ENCODE results near the gene HS3ST2.

Gene HS3ST2

DNA sequence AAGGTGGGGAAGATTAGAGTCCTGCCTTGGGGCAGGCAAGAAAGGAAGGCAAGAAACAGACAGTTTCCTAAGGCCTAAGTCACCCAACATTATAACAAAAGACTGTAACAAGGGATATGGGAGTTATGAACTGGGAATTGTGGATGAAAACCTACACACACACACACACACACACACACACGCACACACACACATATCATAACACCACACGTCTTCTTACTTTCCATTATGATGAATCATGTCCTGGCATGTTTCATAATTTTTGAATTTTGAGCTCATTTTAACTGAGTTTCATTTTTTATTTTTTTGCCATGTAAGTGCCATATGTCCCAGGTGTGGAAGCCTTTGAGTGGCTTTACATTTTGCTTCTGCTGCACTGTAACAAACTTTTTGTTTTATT, 29.9 kb downstream of the HS3ST2 start:
- no peak for FAIRE-seq
- DNase-seq (ENCODE audit: insufficient read length, low spot score) = no peak
- TF ChIP-seq SPI1 (IDR thresholded peaks at IDR 0.05; ENCODE audit: low read depth, low read length) = no peak
- TF ChIP-seq POU2F2 (IDR thresholded peaks at IDR 0.05; ENCODE audit: low read depth, low read length) = no peak
- no peak for TF ChIP-seq TAF1 (IDR thresholded peaks at IDR 0.05; ENCODE audit: low read depth, low read length)
- TF ChIP-seq PAX5 (IDR thresholded peaks at IDR 0.05; ENCODE audit: insufficient read depth, low read length, severe bottlenecking) = no peak
- TF ChIP-seq POLR2A (IDR thresholded peaks at IDR 0.05; ENCODE audit: low read depth, low read length) = no peak
- no peak for TF ChIP-seq POLR2AphosphoS5 (IDR thresholded peaks at IDR 0.05; ENCODE audit: low read depth, low read length)

DNA sequence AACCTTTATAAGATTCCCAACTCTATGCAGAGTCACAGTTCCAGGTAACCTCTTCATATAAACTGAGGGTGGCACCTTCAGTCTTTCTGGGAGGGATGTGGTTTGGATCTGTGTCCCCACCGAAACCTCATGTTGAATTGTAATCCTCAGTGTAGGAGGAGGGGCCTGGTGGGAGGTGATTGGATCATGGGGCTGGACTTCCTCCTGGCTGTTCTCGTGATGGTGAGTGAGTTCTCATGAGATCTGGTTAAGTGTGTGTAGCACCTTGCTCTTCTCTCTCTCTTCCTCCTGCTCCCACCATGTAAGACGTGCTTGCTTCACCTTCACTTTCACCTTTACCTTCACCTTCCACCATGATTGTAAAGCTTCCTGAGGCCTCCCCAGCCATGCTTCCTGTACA, 30.5 kb downstream of the HS3ST2 start:
- FAIRE-seq (no peak), DNase-seq (ENCODE audit: insufficient read length, low spot score) (no peak)
- TF ChIP-seq POLR2A (IDR thresholded peaks at IDR 0.05; ENCODE audit: low read depth, low read length) = no peak
- no peak for TF ChIP-seq POLR2AphosphoS5 (IDR thresholded peaks at IDR 0.05; ENCODE audit: low read depth, low read length)
- no peak for TF ChIP-seq TAF1 (IDR thresholded peaks at IDR 0.05; ENCODE audit: low read depth, low read length)
- TF ChIP-seq POU2F2 (IDR thresholded peaks at IDR 0.05; ENCODE audit: low read depth, low read length) = no peak
- TF ChIP-seq PAX5 (IDR thresholded peaks at IDR 0.05; ENCODE audit: insufficient read depth, low read length, severe bottlenecking) = no peak
- TF ChIP-seq SPI1 (IDR thresholded peaks at IDR 0.05; ENCODE audit: low read depth, low read length) = no peak

DNA sequence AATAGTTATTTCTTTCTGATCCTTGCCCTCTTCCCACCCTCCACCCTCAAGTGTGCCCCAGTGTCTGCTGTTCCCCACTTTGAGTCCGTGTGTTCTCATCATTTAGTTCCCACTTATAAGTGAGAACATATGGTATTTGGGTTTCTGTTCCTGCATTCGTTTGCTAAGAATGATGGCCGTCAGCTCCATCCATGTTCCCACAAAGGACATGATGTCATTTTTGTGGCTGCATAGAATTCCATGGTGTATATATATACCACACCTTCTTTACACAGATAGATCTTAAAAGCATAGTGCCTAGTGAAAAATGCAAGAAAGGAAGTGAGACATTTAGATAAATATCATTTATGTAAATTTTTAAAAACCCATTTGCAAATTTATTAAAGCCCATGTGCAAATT, 33.1 kb downstream of the HS3ST2 start:
- no peak for TF ChIP-seq POU2F2 (IDR thresholded peaks at IDR 0.05; ENCODE audit: low read depth, low read length)
- TF ChIP-seq POLR2AphosphoS5 (IDR thresholded peaks at IDR 0.05; ENCODE audit: low read depth, low read length) = no peak
- no peak for TF ChIP-seq POLR2A (IDR thresholded peaks at IDR 0.05; ENCODE audit: low read depth, low read length)
- TF ChIP-seq SPI1 (IDR thresholded peaks at IDR 0.05; ENCODE audit: low read depth, low read length) = no peak
- no peak for TF ChIP-seq TAF1 (IDR thresholded peaks at IDR 0.05; ENCODE audit: low read depth, low read length)
- TF ChIP-seq PAX5 (IDR thresholded peaks at IDR 0.05; ENCODE audit: insufficient read depth, low read length, severe bottlenecking) = no peak
- FAIRE-seq (no peak), DNase-seq (ENCODE audit: insufficient read length, low spot score) (no peak)

DNA sequence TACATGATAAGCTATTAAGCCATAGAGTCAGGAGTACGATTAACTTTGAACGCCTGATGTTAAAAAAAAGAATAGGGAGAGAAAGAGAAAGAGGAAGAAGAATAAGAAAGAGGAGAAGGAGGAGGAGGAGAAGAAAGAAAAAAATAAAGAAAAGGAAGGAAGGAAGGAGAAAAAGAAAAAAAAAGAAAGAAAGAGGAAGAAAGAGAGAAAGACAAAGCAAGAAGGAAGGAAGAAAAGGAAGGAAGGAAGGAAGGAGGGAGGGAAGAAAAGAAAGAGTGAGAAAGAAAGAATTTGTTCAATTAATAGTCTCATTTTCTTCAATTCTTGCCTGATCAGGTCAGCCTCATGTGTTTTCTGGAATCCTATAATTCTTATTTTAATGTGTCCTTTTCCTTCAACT, 33.7 kb downstream of the HS3ST2 start:
- FAIRE-seq (no peak), DNase-seq (ENCODE audit: insufficient read length, low spot score) (no peak)
- no peak for TF ChIP-seq PAX5 (IDR thresholded peaks at IDR 0.05; ENCODE audit: insufficient read depth, low read length, severe bottlenecking)
- TF ChIP-seq TAF1 (IDR thresholded peaks at IDR 0.05; ENCODE audit: low read depth, low read length) = no peak
- no peak for TF ChIP-seq SPI1 (IDR thresholded peaks at IDR 0.05; ENCODE audit: low read depth, low read length)
- no peak for TF ChIP-seq POLR2A (IDR thresholded peaks at IDR 0.05; ENCODE audit: low read depth, low read length)
- no peak for TF ChIP-seq POU2F2 (IDR thresholded peaks at IDR 0.05; ENCODE audit: low read depth, low read length)
- TF ChIP-seq POLR2AphosphoS5 (IDR thresholded peaks at IDR 0.05; ENCODE audit: low read depth, low read length) = no peak

DNA sequence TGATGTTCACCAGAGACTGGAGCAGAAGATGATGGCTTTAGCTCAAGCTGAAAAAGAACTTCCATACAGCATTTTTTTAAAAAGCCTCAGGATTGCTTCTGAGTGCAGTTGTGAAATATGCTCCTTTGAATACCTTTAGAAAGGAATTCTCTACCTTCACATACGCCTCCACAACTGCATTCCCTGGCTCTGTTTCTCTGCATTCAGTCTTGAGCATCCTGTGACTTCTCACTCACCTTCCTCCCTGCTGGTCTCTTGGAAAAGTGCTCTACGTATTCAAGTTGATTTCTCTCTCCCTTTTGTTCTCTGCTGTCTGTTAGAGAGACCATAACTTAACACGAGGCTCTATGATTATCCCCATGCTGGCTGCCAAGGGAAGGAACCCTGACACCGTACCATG, 34.5 kb downstream of the HS3ST2 start:
- TF ChIP-seq POLR2AphosphoS5 (IDR thresholded peaks at IDR 0.05; ENCODE audit: low read depth, low read length) (no peak), POLR2A (IDR thresholded peaks at IDR 0.05; ENCODE audit: low read depth, low read length) (no peak), PAX5 (IDR thresholded peaks at IDR 0.05; ENCODE audit: insufficient read depth, low read length, severe bottlenecking) (no peak), TAF1 (IDR thresholded peaks at IDR 0.05; ENCODE audit: low read depth, low read length) (no peak), SPI1 (IDR thresholded peaks at IDR 0.05; ENCODE audit: low read depth, low read length) (no peak), POU2F2 (IDR thresholded peaks at IDR 0.05; ENCODE audit: low read depth, low read length) (no peak)
- FAIRE-seq (no peak), DNase-seq (ENCODE audit: insufficient read length, low spot score) (no peak)

DNA sequence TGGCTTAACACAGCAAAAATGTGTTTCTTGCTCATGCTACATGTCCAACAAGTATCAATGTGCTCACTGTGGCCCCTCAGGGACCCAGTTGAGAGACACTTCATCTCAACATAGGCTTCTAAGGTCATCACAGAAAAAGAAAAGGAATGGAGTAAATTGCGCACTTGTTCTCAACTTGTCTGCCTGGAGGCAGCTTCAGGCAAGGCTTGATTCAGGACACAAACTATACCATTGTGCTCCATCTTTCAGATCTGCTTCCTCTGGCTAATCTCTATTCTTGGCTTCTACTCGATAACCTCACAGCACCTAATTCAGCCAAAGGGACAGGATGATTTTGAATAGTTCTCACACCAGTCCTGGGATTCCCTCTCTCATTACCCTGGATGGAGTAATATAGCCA, 35.6 kb downstream of the HS3ST2 start:
- TF ChIP-seq TAF1 (IDR thresholded peaks at IDR 0.05; ENCODE audit: low read depth, low read length) = no peak
- no peak for TF ChIP-seq POLR2AphosphoS5 (IDR thresholded peaks at IDR 0.05; ENCODE audit: low read depth, low read length)
- no peak for TF ChIP-seq POU2F2 (IDR thresholded peaks at IDR 0.05; ENCODE audit: low read depth, low read length)
- TF ChIP-seq POLR2A (IDR thresholded peaks at IDR 0.05; ENCODE audit: low read depth, low read length) = no peak
- TF ChIP-seq SPI1 (IDR thresholded peaks at IDR 0.05; ENCODE audit: low read depth, low read length) = no peak
- no peak for TF ChIP-seq PAX5 (IDR thresholded peaks at IDR 0.05; ENCODE audit: insufficient read depth, low read length, severe bottlenecking)
- DNase-seq (ENCODE audit: insufficient read length, low spot score) (no peak), FAIRE-seq (no peak)

DNA sequence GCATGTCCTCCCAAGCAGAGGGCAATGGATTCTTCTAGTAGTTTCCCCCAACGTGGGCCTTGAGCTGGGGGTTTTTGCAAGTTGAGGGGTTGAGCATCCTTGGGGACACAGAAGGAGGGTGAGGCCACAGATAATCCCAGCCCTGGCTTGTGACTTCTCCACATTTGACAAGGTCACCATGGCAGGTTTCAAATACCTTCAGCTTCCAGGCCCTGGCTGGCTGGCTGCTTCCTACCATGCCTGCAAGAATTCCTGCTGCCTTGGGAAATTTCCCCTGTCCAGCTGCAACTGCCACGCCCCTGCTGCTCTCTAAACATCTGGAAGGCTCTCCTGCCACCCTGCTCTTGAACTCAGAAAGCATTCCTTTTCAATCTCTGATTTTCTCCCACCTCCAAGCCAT, 41.3 kb downstream of the HS3ST2 start:
- no peak for FAIRE-seq
- no peak for TF ChIP-seq PAX5 (IDR thresholded peaks at IDR 0.05; ENCODE audit: insufficient read depth, low read length, severe bottlenecking)
- TF ChIP-seq POLR2AphosphoS5 (IDR thresholded peaks at IDR 0.05; ENCODE audit: low read depth, low read length) = no peak
- no peak for TF ChIP-seq TAF1 (IDR thresholded peaks at IDR 0.05; ENCODE audit: low read depth, low read length)
- TF ChIP-seq SPI1 (IDR thresholded peaks at IDR 0.05; ENCODE audit: low read depth, low read length) = no peak
- TF ChIP-seq POU2F2 (IDR thresholded peaks at IDR 0.05; ENCODE audit: low read depth, low read length) = no peak
- TF ChIP-seq POLR2A (IDR thresholded peaks at IDR 0.05; ENCODE audit: low read depth, low read length) = no peak
- no peak for DNase-seq (ENCODE audit: insufficient read length, low spot score)

DNA sequence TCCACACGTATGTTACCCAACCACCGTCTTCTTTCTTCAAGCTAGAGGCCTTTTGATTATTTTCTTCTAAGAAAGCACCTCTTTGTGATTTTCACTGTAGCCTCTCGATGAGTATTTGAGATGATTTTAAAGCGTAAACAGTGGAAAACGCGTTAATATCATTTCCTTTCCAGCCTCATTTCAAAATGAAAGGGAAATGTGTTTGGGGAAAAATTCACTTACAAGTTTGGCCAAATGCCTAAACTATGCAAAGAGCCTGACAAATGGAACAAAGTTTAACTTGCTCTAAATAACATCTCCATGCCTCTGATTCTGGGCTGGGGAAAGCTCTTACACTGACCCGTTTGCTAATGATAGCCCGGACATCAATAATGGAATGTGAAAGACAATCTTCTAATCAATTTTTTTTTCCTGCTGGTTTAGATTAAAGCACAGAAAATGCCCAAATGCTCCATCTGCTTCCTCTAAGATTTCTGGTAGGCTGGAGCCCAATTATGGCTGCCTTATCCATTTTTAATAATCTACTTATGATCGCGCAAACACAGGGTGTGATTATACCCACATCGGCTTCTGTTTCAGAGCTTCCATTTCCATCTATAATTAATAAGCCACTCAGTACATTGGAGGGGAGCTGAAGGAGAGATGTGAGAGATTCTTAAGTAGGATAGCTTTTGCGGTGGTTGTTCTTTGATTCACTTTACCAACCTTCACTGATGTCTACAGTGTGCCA, 43.5 kb downstream of the HS3ST2 start:
- TF ChIP-seq TAF1 (IDR thresholded peaks at IDR 0.05; ENCODE audit: low read depth, low read length) (no peak), SPI1 (IDR thresholded peaks at IDR 0.05; ENCODE audit: low read depth, low read length) (no peak), POU2F2 (IDR thresholded peaks at IDR 0.05; ENCODE audit: low read depth, low read length) (no peak), PAX5 (IDR thresholded peaks at IDR 0.05; ENCODE audit: insufficient read depth, low read length, severe bottlenecking) (no peak), POLR2A (IDR thresholded peaks at IDR 0.05; ENCODE audit: low read depth, low read length) (no peak), POLR2AphosphoS5 (IDR thresholded peaks at IDR 0.05; ENCODE audit: low read depth, low read length) (no peak)
- no peak for FAIRE-seq
- DNase-seq (ENCODE audit: insufficient read length, low spot score) = no peak

DNA sequence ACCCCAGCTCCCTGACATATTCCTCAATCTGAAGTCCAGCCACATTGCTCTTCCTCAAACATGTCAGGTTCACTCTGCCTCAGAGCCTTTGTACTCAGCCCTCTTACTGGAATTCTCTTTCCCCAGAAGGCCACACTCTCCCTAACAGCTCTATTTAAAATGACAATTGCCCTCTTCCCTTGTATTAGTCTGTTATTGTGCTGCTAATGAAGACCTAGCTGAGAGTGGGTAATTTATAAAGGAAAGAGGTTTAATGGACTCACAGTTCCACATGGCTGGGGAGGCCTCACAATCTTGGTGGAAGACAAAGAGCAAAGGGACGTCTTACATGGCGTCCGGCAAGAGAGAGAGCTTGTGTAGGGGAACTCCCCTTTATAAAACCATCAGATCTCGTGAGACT, 46.0 kb downstream of the HS3ST2 start:
- TF ChIP-seq PAX5 (IDR thresholded peaks at IDR 0.05; ENCODE audit: insufficient read depth, low read length, severe bottlenecking) (no peak), TAF1 (IDR thresholded peaks at IDR 0.05; ENCODE audit: low read depth, low read length) (no peak), POLR2A (IDR thresholded peaks at IDR 0.05; ENCODE audit: low read depth, low read length) (no peak), SPI1 (IDR thresholded peaks at IDR 0.05; ENCODE audit: low read depth, low read length) (no peak), POLR2AphosphoS5 (IDR thresholded peaks at IDR 0.05; ENCODE audit: low read depth, low read length) (no peak)
- FAIRE-seq (no peak), DNase-seq (ENCODE audit: insufficient read length, low spot score) (no peak)

Measured in GM12891 (cell line).